ENCODE data around the gene TRIM71.
"Not testable (repeated sequence)": the region's sequence is repeated elsewhere in the genome, so short reads cannot be mapped to it uniquely, and the experiment has no call there.

TRIM71 gene

GRCh38 chr3:32817558-32818228 is at the start of gene TRIM71:
TSS of gene TRIM71 (plus strand) at chr3:32817997. CDS start at chr3:32818081, 84 bp downstream.
- no peak for DNase-seq (ENCODE audit: low read depth in 2 of 2)

DNA sequence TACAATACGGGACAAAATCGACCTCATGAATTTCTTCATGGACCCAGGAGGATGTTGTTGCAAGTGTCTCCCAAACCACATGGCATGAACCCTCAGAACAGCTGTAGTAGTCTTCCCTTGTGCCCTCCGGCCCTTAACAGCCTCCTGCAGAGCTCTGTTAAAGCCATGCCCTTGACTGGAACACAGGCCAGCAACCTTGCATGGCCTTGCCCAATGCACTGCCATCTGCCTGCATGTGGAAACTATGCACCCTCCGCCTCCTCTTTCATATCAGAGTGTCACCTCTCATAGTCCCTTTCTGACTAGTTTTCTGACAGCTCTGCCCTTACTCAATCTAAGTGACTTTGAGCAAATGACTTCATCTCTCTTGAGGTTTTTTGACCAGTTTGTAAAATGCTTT is 39.4 kb upstream of the TRIM71 start:
- DNase-seq (ENCODE audit: low read depth in 2 of 2): peak in 1 of 2 donors; percentile 15

DNA sequence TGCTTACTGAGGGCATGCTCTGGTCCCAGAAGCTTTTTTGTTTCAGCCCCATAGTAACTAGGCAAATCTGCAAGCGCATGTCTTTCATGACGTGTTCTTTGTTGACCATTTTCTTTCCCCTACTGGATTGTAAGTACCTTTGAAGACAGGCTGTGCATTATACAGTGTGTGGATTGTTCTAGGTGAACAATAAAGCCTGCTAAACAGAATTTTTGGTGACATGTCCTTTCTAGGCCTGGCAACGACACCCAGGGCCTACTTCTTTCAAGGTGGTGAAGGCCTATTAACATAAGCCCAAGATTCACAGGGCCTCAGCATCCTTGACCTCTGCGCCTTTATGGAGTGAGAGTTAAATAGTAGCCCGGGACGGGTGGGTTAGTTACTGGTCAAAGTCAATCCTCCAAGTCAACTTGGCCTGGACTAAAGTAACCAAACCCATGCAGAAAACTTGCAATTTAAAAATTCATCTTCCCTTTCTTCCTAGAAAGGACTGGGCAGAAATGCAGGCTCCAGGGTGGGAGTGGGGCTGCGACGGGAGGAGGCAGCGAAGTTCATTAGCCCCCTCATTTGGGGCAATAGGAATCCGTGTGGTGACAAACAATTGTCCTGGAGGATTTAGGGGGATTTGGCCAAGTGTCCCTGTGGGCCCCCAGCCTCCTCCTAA is 37.6 kb upstream of the TRIM71 start:
- DNase-seq (ENCODE audit: low read depth in 2 of 2): no peak

DNA sequence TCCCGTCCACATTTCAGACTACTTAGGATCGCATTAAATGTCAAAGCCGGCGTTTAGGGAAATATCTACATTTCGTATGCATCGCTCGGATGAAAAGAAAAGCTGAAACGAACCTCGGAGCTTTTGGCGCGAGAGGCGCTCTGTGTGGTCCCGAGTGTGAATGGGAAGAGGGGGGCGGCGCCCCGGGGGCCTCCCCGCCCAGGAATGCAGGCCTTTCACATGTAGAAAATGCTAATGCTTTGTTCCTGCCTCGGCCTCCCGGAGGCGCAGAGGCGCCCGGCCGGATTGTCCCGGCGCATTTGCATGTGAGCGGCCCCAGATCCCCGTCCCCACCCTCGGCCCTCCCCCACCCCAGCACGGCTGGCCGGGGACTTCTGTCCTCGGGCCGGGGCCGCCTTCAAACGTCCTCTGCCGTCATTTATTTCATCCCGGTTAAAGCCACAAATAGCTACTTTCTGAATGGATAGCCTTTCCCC is 37.0 kb upstream of the TRIM71 start:
- no peak for DNase-seq (ENCODE audit: low read depth in 2 of 2)

DNA sequence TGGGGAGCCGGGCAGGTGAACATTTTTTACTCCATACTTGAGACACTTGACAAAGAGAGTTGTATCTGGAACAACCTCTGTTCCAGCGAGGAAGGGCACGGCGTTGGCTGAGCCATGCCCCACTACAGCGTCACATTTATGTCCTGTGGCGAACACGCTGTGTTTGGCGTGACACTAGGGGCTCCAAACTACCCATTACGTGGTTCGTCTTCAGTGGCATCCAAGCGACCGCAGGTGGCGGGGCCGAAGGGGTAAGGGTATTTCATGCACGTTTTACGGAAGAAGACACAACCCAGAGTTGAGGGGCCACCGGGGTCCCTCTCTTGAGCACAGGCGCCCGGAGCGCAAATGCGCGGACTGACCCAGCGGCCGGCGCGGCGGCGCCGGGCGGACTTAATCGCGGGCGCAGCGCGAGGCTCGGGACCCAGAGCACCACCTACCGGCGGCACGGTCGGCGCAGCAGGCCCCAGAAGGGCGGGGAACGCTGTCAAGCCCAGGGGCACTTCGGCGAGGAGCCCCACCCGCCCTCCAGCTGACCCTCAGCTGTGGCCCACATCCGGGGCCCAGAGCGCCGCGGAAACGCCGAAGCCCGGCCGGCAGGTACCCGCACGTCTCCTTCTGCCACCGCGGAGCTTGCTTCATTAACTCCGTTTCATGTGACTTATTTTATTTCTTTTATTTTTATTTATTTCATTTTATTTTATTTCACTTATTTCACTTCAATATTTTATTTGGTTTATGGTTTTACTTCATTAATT is 36.4 kb upstream of the TRIM71 start:
- peak; percentile 32 to 64 for DNase-seq (ENCODE audit: low read depth in 2 of 2)

- not testable (repeated sequence) for DNase-seq (ENCODE audit: low read depth in 2 of 2)
Observed at GRCh38 chr3:32781969-32782270, 35.9 kb upstream of the TRIM71 start.

GRCh38 chr3:32782407-32782806 is 35.4 kb upstream of the TRIM71 start:
- DNase-seq (ENCODE audit: low read depth in 2 of 2): no peak

GRCh38 chr3:32791833-32792232 is 26.0 kb upstream of the TRIM71 start:
- DNase-seq (ENCODE audit: low read depth in 2 of 2): no peak

DNA sequence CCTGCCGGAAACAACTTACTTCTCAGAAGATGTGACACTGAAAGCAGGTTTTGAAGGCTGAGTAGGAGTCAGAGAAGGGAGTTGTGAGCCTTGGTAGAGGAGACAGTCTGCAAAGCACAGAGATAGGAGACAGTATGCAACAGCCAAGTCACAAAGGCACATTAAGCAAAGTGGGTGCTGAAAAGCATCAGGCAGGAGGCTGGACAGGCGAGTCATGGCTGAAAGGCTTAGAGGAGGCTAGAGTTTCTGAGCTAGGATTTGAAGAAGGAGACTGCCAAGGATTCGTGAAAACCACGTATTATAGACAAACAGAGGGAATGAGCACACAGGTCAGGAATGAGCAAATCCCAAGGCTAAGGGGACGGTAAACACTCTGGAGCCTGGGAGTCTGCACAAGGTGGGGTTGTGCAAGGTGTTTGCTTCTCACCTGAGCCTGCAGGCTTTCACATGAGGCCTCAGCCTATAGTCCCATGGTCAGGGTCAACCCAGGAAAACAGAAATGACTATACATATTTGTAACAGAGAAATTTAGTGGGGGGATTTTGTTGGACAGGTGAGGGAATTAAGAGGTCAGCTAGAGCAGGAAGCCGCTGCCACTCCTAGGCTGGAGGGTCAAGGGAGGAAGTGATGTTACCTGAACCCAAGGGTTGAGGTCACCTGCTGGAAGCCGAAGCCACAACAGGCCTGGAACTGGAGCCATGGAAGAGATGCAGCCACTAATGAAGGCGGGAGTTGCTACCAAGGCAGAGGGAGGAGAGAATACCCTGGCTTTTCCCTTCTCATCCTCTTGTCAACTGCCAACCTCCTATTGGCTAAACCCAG is 23.1 kb upstream of the TRIM71 start:
- no peak for DNase-seq (ENCODE audit: low read depth in 2 of 2)

DNA sequence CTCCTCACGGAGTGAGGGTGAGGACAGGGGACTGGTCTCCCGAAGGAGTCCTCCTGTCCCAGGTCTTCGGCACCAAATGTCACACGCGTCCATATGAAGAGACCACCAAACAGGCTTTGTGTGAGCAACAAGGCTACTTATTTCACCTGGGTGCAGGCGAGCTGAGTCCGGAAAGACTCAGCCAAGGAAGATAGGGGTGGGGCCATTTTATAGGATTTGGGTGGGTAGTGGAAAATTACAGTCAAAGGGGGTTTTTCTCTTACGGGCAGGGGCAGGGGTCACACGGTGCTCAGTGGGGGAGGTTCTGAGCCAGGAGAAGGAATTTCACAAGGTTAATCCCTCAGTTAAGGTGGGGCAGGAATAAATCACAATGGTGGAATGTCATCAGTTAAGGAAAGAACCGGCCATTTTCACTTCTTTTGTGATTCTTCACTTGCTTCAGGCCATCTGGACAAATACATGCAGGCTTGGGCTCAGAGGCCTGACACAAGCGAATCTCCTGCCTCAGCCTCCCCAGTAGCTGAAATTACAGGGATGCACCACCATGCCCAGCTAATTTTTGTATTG is 21.3 kb upstream of the TRIM71 start:
- not testable (repeated sequence) for DNase-seq (ENCODE audit: low read depth in 2 of 2)

DNA sequence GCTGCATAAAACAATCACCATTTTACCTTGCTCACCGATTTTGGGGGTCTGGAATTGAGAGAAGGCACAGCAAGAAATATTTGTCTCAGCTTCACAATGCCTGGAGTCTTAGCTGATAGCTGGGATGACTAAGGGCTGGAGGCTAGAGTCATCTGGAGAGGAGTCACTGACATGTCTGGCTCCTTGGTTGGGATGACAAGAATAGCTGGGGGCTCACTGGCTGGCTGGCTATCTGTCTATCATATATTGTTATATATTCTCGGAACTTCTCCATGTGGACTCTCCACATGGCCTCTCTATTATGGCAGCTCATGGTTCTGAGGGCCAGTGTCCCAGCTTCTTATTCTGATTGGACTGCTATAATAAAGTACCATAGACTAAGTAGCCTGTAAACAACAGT is 20.0 kb upstream of the TRIM71 start:
- no peak for DNase-seq (ENCODE audit: low read depth in 2 of 2)

GRCh38 chr3:32801440-32801839 is 16.4 kb upstream of the TRIM71 start:
- not testable (repeated sequence) for DNase-seq (ENCODE audit: low read depth in 2 of 2)

- no peak for DNase-seq (ENCODE audit: low read depth in 2 of 2)
Observed at GRCh38 chr3:32813180-32813579, 4.6 kb upstream of the TRIM71 start.

DNA sequence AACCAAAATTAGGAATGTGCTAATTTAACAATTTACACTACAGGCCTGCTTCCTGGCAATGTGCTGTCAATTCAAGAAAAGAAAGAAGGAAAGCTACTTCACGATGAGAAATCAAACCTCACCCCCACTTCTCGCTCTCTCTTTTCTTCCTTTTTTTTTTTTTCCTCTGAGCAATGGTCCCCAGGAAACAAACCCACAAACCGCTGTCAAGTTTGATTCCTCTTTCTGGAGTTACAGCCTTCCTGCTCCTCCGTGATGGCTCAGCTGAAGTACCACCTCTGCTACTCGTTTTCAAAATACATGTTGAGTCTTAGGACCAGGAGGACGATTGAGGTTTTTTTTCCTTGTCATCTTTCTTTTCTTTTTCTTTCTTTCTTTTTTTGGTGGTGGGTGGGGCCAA is 3.4 kb upstream of the TRIM71 start:
- DNase-seq (ENCODE audit: low read depth in 2 of 2): no peak

GRCh38 chr3:32815841-32816438 is 1.9 kb upstream of the TRIM71 start:
- DNase-seq (ENCODE audit: low read depth in 2 of 2): no peak

- no peak for DNase-seq (ENCODE audit: low read depth in 2 of 2)
Observed at GRCh38 chr3:32816439-32817256, 1.1 kb upstream of the TRIM71 start.

- DNase-seq (ENCODE audit: low read depth in 2 of 2): no peak
Observed at GRCh38 chr3:32817257-32817557, 590 bp upstream of the TRIM71 start.

GRCh38 chr3:32818229-32818969 is 602 bp downstream of the TRIM71 start:
- no peak for DNase-seq (ENCODE audit: low read depth in 2 of 2)

DNA sequence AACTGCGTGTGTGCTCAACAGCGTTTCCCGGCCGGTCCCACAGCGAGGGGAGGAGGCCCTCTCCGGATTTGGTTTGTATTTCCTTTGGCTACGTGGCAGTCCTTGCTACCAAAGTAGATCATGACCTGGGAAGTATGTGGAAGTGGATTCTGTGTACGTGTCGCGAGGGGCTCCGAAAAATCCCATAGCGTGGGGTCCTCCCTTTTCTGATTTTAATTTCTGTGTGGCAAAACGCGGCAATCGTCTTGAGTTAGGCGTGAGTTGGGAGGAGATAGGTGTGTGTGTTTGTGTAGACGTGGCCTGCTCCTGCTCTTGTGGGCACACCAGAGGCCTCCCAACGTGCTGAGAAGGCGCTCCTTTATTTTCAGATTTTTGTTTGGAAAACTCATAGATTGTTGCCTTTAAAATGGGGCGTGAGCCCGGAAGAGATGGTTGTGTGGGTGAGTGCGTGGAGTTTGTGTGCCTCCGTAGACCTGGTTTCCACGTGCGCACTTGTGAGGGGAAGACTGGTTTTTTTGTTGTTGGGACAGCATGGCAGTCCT is 1.2 kb downstream of the TRIM71 start:
- no peak for DNase-seq (ENCODE audit: low read depth in 2 of 2)
